A673 (cell line): Measurements from ENCODE around the gene PPY. TPM values are rescaled to one million over a fixed set of nuclear protein-coding genes. Genes with fewer than 3 reads are reported as not detected.
A peak's percentile ranks its signal among the peaks of the same experiment; 100 is the strongest.
"Not testable (repeated sequence)": the region's sequence is repeated elsewhere in the genome, so short reads cannot be mapped to it uniquely, and the experiment has no call there.

Source experiments
- BruUV-seq: library from RNA; stranded (reverse); fragments of 400-500 nt; replicated peaks from 2 replicates; lab custom pipeline; 2021; lab: Mats Ljungman, UMichigan
- CTCF ChIA-PET: fragments of 300-600 bp; sonication (Branson Sonifier 250); formaldehyde crosslinking; loops from one replicate; lab custom pipeline; 2022; ENCODE audit warnings: antibody characterized with exemption; lab: Charles Lee
- POLR2A ChIA-PET: fragments of 300-600 bp; sonication (Branson Sonifier 250); formaldehyde crosslinking; loops from one replicate; lab custom pipeline; 2022; ENCODE audit warnings: antibody characterized with exemption; ENCODE audit not compliant: low non-redundant PET; lab: Charles Lee
- DNase-seq: peaks from one replicate; pipeline ENCODE4 v3.0.0-alpha.2; 2015; ENCODE audit warnings: low spot score
- H3K27ac ChIP-seq: fragments of 200-600 bp; sonication (generic); 2 replicates; pipeline ENCODE4 v1.5.1; 2016; ENCODE audit warnings: mixed run types, low read depth, mild to moderate bottlenecking, mixed read lengths, antibody characterized with exemption, low read length; ENCODE audit not compliant: poor library complexity, severe bottlenecking
- H3K27me3 ChIP-seq: fragments of 200-600 bp; sonication (generic); replicated peaks from 2 replicates; pipeline ENCODE4 v1.6.1; 2017; ENCODE audit warnings: mixed run types, low read depth, mild to moderate bottlenecking, mixed read lengths, antibody characterized with exemption, low read length; ENCODE audit not compliant: insufficient read depth, poor library complexity
- H3K36me3 ChIP-seq: fragments of 200-600 bp; sonication (generic); 2 replicates; pipeline ENCODE4 v1.6.1; 2016; ENCODE audit warnings: mixed run types, mild to moderate bottlenecking, mixed read lengths, antibody characterized with exemption, low read length; ENCODE audit not compliant: insufficient read depth, poor library complexity, severe bottlenecking
- H3K4me1 ChIP-seq: fragments of 200-600 bp; sonication (generic); 2 replicates; pipeline ENCODE4 v1.6.1; 2017; ENCODE audit warnings: mixed run types, mild to moderate bottlenecking, mixed read lengths, antibody characterized with exemption, low read length; ENCODE audit not compliant: insufficient read depth, poor library complexity, severe bottlenecking
- H3K4me3 ChIP-seq: fragments of 200-600 bp; sonication (generic); 2 replicates; pipeline ENCODE4 v1.5.1; 2016; ENCODE audit warnings: low read depth, mixed run types, mild to moderate bottlenecking, mixed read lengths, low read length; ENCODE audit not compliant: poor library complexity, severe bottlenecking
- H3K9me3 ChIP-seq: fragments of 200-600 bp; sonication (generic); 2 replicates; pipeline ENCODE4 v1.6.1; 2016; ENCODE audit warnings: mixed run types, low read depth, mild to moderate bottlenecking, mixed read lengths, antibody characterized with exemption, low read length; ENCODE audit not compliant: poor library complexity, severe bottlenecking
- EZH2 ChIP-seq: fragments of 200-600 bp; sonication (generic); IDR thresholded peaks from 2 replicates; pipeline ENCODE4 v1.6.1; 2017; ENCODE audit warnings: borderline replicate concordance, low read depth, mild to moderate bottlenecking, mixed read lengths, antibody characterized with exemption, low read length; ENCODE audit not compliant: poor library complexity, severe bottlenecking
- intact Hi-C: fragments of 100-400 bp; cut with micrococcal nuclease; formaldehyde crosslinking; loops from one replicate; pipeline ENCODE4 v1.10.0; 2022; ENCODE audit not compliant: unreplicated experiment
- total RNA-seq: library from RNA; stranded (reverse); gene quantifications from 2 replicates; pipeline ENCODE4 v1.2.3, GENCODE V29; 2021
- TF ChIP-seq, protein P1 (sequence below): fragments of 300-800, 200-600 bp; sonication (generic); conservative IDR thresholded peaks from 2 replicates; pipeline ENCODE4 v1.5.1; 2017; ENCODE audit warnings: low read depth, mild to moderate bottlenecking, antibody characterized with exemption, low read length, moderate library complexity, mixed read lengths

PPY gene
- total RNA-seq, 1 experiment from 2014 or later, result not detected

DNA sequence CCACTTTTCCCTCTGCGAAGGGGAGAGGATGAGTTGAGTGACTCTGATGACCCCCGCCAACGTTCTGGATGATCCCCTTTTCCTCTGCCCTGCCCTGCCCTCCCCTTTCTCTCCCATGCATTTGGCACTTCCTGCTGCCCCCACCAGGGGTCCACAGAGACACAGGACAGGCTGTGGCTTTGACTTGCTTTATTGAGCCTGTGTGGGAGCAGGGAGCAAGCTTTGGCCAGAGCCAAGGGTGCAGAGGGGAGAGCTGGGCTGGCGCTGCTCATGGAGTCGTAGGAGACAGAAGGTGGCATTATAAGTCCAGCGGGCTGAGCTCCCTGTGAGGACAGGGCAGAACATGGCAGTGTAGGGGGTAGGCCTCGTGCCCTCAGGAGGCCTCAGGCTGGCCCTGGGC is 1.6 kb downstream of the PPY start:
- no peaks in the 10 kb centered on the region for H3K27me3 ChIP-seq
- H3K4me1 ChIP-seq, result no peaks in the 10 kb centered on the region
- no peak overlapping the region for H3K4me3 ChIP-seq
- no TSS peak for BruUV-seq
- H3K9me3 ChIP-seq, result no peaks in the 10 kb centered on the region
- CTCF ChIA-PET, result no interaction called here
- no peaks in the 10 kb centered on the region for H3K36me3 ChIP-seq
- POLR2A ChIA-PET, result no interaction called here
- TF ChIP-seq, protein P1, sequence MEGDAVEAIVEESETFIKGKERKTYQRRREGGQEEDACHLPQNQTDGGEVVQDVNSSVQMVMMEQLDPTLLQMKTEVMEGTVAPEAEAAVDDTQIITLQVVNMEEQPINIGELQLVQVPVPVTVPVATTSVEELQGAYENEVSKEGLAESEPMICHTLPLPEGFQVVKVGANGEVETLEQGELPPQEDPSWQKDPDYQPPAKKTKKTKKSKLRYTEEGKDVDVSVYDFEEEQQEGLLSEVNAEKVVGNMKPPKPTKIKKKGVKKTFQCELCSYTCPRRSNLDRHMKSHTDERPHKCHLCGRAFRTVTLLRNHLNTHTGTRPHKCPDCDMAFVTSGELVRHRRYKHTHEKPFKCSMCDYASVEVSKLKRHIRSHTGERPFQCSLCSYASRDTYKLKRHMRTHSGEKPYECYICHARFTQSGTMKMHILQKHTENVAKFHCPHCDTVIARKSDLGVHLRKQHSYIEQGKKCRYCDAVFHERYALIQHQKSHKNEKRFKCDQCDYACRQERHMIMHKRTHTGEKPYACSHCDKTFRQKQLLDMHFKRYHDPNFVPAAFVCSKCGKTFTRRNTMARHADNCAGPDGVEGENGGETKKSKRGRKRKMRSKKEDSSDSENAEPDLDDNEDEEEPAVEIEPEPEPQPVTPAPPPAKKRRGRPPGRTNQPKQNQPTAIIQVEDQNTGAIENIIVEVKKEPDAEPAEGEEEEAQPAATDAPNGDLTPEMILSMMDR, result peak; percentile 46
- TF ChIP-seq EZH2, result no peak
- intact Hi-C loops, result loop anchor here (5.0 kb wide), 1 partner anchor 232 kb away; the partner anchor contains the start of gene ASB16
- DNase-seq, result peak; percentile 37
- no peak overlapping the region for H3K27ac ChIP-seq

DNA sequence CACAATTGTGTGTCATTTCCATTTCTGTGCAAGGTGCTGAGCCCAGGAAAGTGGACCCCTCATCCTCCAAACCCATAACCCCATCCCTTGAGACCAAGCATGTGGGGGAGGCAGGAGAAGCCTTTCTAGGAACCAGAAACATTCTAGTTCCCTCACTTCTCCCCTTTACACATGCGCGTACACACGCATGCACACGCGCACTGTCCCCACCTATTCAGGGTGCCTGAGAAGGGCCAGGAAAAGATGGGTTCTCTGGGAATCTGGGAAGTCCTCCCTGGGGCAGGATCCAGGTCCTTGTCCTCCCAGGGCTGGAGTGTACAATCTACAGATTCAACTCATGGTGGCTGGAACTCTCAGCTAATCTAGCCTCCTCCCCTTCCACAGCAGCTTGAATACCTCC is 2.4 kb downstream of the PPY start:
- no TSS peak for BruUV-seq
- ChIA-PET POLR2A (no interaction called here), CTCF (no interaction called here)
- Histone ChIP-seq H3K27me3 (no peaks in the 10 kb centered on the region), H3K4me1 (no peaks in the 10 kb centered on the region), H3K9me3 (no peaks in the 10 kb centered on the region), H3K27ac (no peak overlapping the region), H3K36me3 (no peaks in the 10 kb centered on the region), H3K4me3 (no peak overlapping the region)
- intact Hi-C loops, result loop anchor here (5.0 kb wide), 1 partner anchor 232 kb away; the partner anchor contains the start of gene ASB16
- TF ChIP-seq, protein P1, result no peak
- TF ChIP-seq EZH2, result no peak
- DNase-seq, result no peak

DNA sequence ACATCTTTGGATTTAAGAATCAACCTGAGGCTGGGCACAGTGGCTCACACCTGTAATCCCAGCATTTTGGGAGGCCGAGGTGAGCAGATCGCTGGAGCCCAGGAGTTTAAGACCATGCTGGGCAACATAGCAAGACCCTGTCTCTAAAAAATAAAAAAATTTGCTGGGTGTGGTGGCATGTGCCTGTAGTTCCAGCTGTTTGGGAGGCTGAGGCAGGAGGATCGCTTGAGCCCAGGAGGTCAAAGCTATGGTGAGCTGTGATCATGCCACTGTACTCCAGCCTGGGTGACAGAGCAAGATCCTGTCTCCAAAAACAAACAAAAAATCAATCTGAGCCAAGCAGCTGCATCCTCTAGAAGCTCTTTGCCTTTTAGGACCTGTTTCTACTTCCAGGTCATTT is 2.8 kb downstream of the PPY start:
- intact Hi-C loops, DNase-seq, H3K36me3 ChIP-seq, H3K9me3 ChIP-seq, H3K4me3 ChIP-seq, BruUV-seq, H3K27me3 ChIP-seq, H3K27ac ChIP-seq, H3K4me1 ChIP-seq, POLR2A ChIA-PET, CTCF ChIA-PET: not testable (repeated sequence)

DNA sequence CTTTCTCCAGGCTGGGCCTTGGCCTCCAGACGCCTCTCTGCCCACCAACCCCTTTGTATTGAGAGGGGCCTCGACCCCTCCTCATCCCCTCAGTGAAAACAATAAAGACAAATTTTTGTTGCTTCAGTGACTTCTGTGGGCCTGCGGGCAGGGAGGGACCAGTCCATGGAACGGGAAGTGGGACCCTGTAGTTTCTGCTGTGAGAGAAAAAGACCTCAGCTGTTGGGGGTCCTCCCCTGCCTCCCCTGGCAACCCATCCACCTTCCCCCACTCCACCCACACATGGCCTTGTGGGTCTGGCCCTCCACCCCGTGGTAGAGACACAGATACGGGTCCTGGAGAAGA is 3.5 kb downstream of the PPY start:
- DNase-seq, result no peak
- POLR2A ChIA-PET, result no interaction called here
- intact Hi-C loops, result no loop called here
- no peaks in the 10 kb centered on the region for H3K4me1 ChIP-seq
- no peaks in the 10 kb centered on the region for H3K27me3 ChIP-seq
- TF ChIP-seq, protein P1, result no peak
- no peak for TF ChIP-seq EZH2
- CTCF ChIA-PET, result no interaction called here
- no peak overlapping the region for H3K27ac ChIP-seq
- BruUV-seq, result no TSS peak
- no peaks in the 10 kb centered on the region for H3K36me3 ChIP-seq
- no peaks in the 10 kb centered on the region for H3K9me3 ChIP-seq
- no peak overlapping the region for H3K4me3 ChIP-seq
